Stimulated activated CD8-positive, alpha-beta memory T cell treated with anti-CD3 and anti-CD28 coated beads, Interleukin-15, amount 100 ng/mL, for 24 hours (primary cell): Measurements from ENCODE around the gene CNTFR.
"Not testable (repeated sequence)": the region's sequence is repeated elsewhere in the genome, so short reads cannot be mapped to it uniquely, and the experiment has no call there.

ENCODE experiments used
- DNase-seq: peaks from one replicate; pipeline ENCODE4 v3.0.0-alpha.2; 2020; ENCODE audit warnings: low read depth

The CNTFR gene

GRCh38 chr9:34589636-34590380 is at the start of gene CNTFR:
TSS of gene CNTFR (minus strand) at chr9:34589724. CDS start at chr9:34568981, 20,743 bp downstream.
- no peak for DNase-seq

DNA sequence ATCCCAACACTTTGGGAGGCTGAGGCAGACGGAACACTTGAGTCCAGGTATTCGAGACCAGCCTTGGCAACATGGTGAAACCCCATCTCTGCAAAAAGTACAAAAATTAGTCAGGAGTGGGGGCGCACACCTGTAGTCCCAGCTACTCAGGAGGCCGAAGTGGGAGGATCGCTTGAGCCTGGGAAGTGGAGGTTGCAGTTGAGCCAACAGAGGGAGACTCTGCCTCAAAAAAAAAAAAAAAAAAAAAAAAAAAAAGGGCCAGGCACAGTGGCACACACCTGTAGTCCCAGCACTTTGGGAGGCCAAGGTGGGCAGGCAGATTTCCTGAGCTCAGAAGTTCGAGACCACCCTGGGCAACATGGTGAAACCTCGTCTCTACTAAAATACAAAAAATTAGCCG is 49.8 kb upstream of the CNTFR start:
- not testable (repeated sequence) for DNase-seq

- no peak for DNase-seq
These were observed 48.6 kb upstream of the CNTFR start for GRCh38 chr9:34638138-34638445.

- peak; percentile 74 for DNase-seq
These were observed 48.0 kb upstream of the CNTFR start, which contains the start of gene SIGMAR1 for GRCh38 chr9:34637356-34638137. TSS of gene SIGMAR1 (minus strand) at chr9:34637787. CDS start at chr9:34637697, 90 bp downstream.

- DNase-seq: no peak
These were observed 47.3 kb upstream of the CNTFR start for GRCh38 chr9:34636791-34637355.

- DNase-seq: no peak
These were observed 46.0 kb upstream of the CNTFR start for GRCh38 chr9:34635556-34635955.

DNA sequence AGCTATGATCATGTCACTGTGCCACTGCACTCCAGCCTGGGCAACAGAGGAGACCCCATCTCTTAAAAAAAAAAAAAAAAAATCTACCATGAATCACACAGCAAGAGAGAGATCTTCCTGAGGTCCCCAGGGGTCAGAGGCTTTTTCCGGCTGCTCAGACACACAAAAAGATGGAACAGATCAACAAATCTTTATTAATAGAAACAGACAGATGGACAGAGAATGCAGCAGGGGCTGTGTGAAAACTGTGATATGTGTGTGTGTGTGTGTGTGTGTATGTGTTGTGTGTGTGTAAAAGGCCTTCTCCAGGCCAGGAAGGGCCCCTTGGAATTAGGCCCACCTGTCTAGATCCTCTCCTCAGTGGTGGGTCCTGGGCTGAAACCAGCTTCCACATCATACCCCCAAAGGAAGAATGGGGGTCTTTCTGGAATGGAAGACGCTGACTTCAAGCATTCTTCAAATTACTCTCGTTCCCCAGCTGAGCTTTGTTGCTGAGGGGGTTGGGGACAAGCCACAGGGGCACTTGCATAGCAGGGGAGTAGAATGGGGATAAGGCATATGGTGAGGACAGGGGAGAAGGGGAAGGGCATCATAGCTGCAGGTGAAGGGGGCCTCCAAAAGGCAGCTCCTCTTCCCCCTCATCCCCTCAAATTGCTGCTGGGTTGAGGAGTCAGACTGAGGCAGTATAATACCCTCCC is 45.2 kb upstream of the CNTFR start:
- DNase-seq: no peak

GRCh38 chr9:34633851-34634550 is 44.5 kb upstream of the CNTFR start:
- DNase-seq: peak; percentile 32

GRCh38 chr9:34633166-34633565 is 43.6 kb upstream of the CNTFR start:
- DNase-seq: no peak

DNA sequence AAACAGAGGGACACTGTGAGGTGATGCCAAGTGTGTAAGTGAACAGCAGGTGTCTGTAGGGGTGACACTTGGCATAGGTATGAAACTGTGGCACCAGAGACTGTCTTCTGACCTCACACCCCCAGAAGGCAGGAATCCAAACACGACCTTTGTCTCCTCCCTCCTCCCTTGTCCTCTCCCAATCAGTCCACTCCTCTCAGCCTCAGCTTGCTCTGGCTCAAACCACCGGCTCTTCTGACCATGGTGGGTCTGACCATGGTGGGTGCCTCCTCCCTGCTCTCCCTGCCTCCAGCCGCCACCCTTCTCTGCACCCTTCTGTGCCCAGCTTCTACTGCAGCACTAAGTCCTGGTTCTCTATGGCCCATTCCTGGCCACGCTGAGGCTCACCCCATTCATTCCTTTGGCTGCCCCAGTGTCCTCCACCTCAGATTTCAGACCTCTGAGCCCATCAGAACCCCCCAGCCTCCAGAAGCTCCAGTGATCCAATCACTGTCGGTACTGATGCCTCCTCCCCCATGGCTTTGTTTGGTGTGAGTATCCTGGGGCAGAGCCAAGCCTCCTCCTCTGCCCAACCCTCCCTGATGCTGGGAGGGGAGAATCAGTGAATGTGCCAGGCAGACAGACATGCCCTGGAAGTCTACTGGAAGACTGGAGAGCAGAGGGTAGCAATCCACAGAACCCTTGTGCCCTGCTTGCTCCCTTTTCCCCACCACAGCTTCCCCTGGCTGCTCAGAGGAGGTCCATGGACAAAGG is 41.1 kb upstream of the CNTFR start:
- DNase-seq: no peak

- no peak for DNase-seq
These were observed 39.9 kb upstream of the CNTFR start for GRCh38 chr9:34629491-34629808.

- DNase-seq: no peak
These were observed 39.3 kb upstream of the CNTFR start, which contains the start of gene ARID3C for GRCh38 chr9:34628656-34629490. TSS of gene ARID3C (minus strand) at chr9:34629066. CDS start at chr9:34628014, 1,052 bp downstream.

DNA sequence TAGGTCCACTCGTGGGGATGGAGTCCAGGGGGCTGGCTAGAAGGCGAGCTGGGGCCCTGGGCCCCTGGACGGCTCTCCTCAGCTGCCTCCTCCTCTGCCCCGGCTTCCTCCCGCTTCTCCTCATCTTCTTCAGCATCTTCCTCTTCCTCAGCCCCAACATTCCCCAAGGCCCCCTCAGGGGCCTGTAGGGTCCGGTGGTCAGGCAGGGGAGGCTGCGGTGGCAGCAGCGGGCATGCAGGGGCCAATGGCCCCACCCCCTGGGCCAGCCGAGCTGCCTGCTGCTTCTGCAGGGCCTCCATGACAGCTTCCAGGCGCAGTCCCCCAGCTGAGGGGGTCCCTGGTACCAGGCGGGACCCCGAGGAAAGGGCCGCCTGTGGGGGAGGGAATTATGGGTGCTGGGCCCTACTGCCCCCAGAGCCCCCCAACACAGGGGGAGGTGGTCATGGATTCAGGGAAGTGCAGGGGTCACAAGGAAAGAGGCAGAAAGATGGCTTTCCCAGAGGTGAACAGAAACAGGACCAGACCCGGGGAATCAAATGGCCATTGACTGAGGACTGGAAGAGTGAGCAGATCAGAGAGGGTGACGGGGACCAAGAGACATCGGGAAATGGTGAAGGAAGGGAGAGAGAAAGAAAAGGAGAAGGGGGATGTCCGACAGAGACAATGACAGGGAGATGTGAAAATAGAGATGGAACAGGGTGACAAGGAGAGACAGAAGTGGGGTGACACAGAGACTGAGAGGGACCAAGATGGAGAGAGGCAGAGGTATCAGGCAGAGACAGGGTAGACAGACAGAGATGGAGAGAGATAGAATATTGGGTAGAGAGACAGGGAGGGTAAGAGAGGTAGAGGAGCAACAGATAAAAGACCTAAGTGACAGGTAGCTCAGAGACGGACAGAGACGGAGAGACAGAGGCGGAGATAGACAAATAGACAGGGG is 38.5 kb upstream of the CNTFR start:
- no peak for DNase-seq

- DNase-seq: no peak
These were observed 35.6 kb upstream of the CNTFR start for GRCh38 chr9:34625186-34625486.

DNA sequence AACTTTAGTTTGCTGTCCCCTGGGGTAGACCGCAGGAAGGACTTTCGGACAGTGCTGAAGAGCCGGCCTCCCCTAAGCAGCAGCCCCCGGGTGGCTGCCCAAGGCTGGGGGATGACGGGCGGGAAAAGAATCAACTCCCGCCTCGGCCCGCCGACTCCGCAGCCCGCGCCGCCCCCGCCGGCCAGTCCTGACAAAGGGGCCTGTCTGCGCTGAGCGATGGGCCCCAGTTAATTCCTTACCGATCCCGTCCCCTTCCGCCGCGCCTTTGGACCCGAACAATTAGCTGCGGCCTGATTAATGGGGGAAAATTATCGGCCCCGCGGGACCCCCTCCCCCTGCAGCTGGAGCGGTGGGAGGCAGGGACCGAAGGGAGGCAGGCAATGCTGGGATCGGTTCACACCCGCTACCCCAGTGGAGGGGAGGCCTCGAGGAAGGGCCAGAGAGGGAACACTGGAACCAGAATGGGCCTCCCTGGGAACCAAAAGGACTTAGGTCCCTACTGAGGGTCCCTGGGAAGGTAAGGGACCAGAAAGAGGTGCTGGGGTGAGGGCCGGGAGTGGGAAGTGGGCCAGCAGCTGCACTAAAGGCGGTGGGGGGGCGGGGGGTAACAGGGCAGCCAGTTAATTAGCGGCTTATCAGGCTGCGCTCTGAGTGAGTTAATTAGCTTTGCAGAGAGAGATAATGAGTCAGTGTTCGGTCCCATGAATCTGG is 35.1 kb upstream of the CNTFR start:
- DNase-seq: no peak

DNA sequence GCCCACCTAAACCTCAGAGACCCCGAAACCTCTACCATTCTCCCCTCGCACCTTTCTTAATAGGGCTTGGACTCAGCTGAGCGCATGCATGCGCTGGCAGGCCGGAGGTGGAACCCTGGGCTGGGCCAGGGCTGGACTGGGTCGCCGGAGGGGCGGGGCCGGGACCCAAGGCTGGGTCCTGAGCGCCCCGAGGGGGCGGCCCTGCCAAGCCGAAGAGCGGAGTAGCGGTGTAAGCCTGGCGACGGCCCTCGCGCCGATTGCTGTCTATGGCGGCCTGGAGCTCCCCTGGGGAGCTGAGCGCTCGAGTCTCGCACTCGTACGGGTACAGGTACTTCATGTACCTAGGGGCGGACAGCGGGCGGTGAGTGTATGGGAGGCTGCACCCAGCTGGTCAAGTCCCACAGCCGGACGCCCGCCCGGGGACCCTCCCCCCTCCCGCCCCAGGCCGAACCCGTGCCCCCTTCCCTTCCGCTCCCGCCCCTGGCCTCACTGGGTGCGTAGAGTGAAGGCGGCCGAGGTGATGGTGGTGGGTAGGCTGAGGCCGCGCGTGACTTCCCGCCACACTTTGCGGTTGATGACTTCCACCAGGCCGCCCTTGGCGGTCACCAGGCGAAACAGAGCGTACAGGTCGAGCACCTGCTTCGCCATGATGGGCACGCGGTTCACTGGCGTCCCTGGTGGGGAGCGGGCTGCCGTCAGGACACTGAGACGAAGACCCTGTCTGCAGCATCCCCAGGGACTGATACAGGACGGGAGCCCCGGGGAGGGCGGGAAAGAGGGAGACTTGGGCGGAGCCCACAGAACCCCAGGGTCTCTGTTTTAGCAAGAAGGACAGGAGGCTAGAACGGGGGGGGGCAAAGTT is 34.1 kb upstream of the CNTFR start:
- DNase-seq: no peak
